ENCODE measurements around the gene EPX. TPM values are rescaled to one million over a fixed set of nuclear protein-coding genes. Genes with fewer than 3 reads are reported as not detected.

EPX gene
- total and polyA plus RNA-seq, 2 donors (not counting 1 experiment from before 2014, with no cell fraction given): not detected

DNA sequence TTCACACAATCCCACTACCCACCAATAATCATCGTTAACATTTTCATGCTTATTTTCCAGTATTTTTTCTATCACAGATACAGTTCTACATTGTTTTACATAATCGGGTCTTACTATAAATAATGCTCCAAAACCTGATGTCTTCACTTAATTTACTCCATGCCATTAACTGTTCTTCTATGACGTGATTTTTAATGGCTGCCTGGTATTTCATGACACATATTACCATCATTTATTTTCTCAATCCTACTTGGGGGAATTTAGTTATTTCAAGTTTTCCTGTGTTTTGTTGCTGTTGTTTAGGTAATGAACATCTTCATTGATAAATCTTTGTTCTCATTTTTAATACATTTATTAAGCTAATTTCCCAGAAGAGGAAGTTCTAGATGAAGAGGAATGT is 60.6 kb downstream of the EPX start:
- TF ChIP-seq EZH2 (IDR thresholded peaks at IDR 0.05; ENCODE audit: low read length, missing control alignments): no peak
- TF ChIP-seq, protein P1, sequence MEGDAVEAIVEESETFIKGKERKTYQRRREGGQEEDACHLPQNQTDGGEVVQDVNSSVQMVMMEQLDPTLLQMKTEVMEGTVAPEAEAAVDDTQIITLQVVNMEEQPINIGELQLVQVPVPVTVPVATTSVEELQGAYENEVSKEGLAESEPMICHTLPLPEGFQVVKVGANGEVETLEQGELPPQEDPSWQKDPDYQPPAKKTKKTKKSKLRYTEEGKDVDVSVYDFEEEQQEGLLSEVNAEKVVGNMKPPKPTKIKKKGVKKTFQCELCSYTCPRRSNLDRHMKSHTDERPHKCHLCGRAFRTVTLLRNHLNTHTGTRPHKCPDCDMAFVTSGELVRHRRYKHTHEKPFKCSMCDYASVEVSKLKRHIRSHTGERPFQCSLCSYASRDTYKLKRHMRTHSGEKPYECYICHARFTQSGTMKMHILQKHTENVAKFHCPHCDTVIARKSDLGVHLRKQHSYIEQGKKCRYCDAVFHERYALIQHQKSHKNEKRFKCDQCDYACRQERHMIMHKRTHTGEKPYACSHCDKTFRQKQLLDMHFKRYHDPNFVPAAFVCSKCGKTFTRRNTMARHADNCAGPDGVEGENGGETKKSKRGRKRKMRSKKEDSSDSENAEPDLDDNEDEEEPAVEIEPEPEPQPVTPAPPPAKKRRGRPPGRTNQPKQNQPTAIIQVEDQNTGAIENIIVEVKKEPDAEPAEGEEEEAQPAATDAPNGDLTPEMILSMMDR (conservative IDR thresholded peaks at IDR 0.05 in 1 of 2, IDR thresholded peaks at IDR 0.05 in 1 of 2; ENCODE audit: low read depth in 1 of 2, low read length in 2 of 2): no peak
- H3K4me1 ChIP-seq (ENCODE audit: control insufficient read depth, extremely low read depth, insufficient read depth, low read length): no peaks in the 10 kb centered on the region
- no peak overlapping the region for H2AFZ ChIP-seq (ENCODE audit: low read length)
- no peaks in the 10 kb centered on the region for H3K36me3 ChIP-seq (ENCODE audit: control insufficient read depth, insufficient read depth, low read length)
- no peak overlapping the region for H3K27ac ChIP-seq (ENCODE audit: insufficient read depth, low read length)
- no peak overlapping the region for H3K9ac ChIP-seq (ENCODE audit: insufficient read depth, low read length)
- no peaks in the 10 kb centered on the region for H3K79me2 ChIP-seq (ENCODE audit: control insufficient read depth, insufficient read depth, low read length)
- no peak overlapping the region for H3K4me3 ChIP-seq (replicated peaks in 1 of 4; ENCODE audit: control extremely low read depth in 1 of 4, insufficient read depth in 1 of 4, low read depth in 3 of 4, low read length in 4 of 4)
- no peak overlapping the region for H3K4me2 ChIP-seq (ENCODE audit: extremely low read depth, insufficient read depth, low read length)
- DNase-seq (ENCODE audit: low read depth in 2 of 2): no peak
- H4K20me1 ChIP-seq (ENCODE audit: control insufficient read depth, extremely low read depth, insufficient read depth, low read length): no peaks in the 10 kb centered on the region
- peaks cover 20% of the 10 kb centered on the region for H3K27me3 ChIP-seq (ENCODE audit: control insufficient read depth, insufficient read depth, low read length)
- no peaks in the 10 kb centered on the region for H3K9me3 ChIP-seq (ENCODE audit: control insufficient read depth, insufficient read depth, low read depth, low read length)

Other genes starting within 250 kb of the EPX start
- gene CUEDC1, start 237.3 kb upstream of the EPX start, total RNA-seq: 6.2 and 11.9 TPM in 2 replicates
- gene CUEDC1, start 237.3 kb upstream of the EPX start, polyA plus RNA-seq: 25.6 and 34.9 TPM in 2 replicates
- 37.0 and 51.2 TPM in 2 replicates for gene VEZF1, start 204.5 kb upstream of the EPX start, total RNA-seq
- 43.9 and 44.3 TPM in 2 replicates for gene VEZF1, start 204.5 kb upstream of the EPX start, polyA plus RNA-seq
- gene SRSF1, start 185.5 kb upstream of the EPX start, total RNA-seq: 242 and 307 TPM in 2 replicates
- 191 and 218 TPM in 2 replicates for gene SRSF1, start 185.5 kb upstream of the EPX start, polyA plus RNA-seq
- gene DYNLL2, start 109.3 kb upstream of the EPX start, total RNA-seq: 32.1 and 32.9 TPM in 2 replicates
- gene DYNLL2, start 109.3 kb upstream of the EPX start, polyA plus RNA-seq: 17.1 and 22.7 TPM in 2 replicates
- gene OR4D1, start 44.3 kb upstream of the EPX start, total RNA-seq: not detected in 2 replicates
- gene OR4D1, start 44.3 kb upstream of the EPX start, polyA plus RNA-seq: not detected in 2 replicates
- gene OR4D2, start 25.7 kb upstream of the EPX start, total RNA-seq: not detected in 2 replicates
- gene OR4D2, start 25.7 kb upstream of the EPX start, polyA plus RNA-seq: not detected in 2 replicates
- gene MKS1, start 26.5 kb downstream of the EPX start, total RNA-seq: 13.1 and 17.8 TPM in 2 replicates
- gene MKS1, start 26.5 kb downstream of the EPX start, polyA plus RNA-seq: 8.7 and 10.3 TPM in 2 replicates
- gene LPO, start 45.9 kb downstream of the EPX start, total RNA-seq: not detected in 2 replicates
- not detected in 2 replicates for gene LPO, start 45.9 kb downstream of the EPX start, polyA plus RNA-seq
- gene MPO, start 88.2 kb downstream of the EPX start, total RNA-seq: not detected in 2 replicates
- 0.01 TPM in 2 replicates for gene MPO, start 88.2 kb downstream of the EPX start, polyA plus RNA-seq
- gene TSPOAP1, start 136.1 kb downstream of the EPX start, total RNA-seq: 4.0 and 4.9 TPM in 2 replicates
- 0.23 and 0.24 TPM in 2 replicates for gene TSPOAP1, start 136.1 kb downstream of the EPX start, polyA plus RNA-seq
- 41.9 and 48.5 TPM in 2 replicates for gene SUPT4H1, start 159.5 kb downstream of the EPX start, total RNA-seq
- 191 and 207 TPM in 2 replicates for gene SUPT4H1, start 159.5 kb downstream of the EPX start, polyA plus RNA-seq
- under 0.01 TPM in 1 of 2 replicates, not detected in the other for gene RNF43, start 224.8 kb downstream of the EPX start, total RNA-seq
- gene RNF43, start 224.8 kb downstream of the EPX start, polyA plus RNA-seq: 0.02 TPM in 1 of 2 replicates, not detected in the other